Left hindlimb (tissue), 1 donor: ENCODE measurements around the gene HS3ST2.

Experiments
- DNase-seq: peaks from one replicate; pipeline ENCODE4 v3.0.0-alpha.2; 2018

The HS3ST2 gene

DNA sequence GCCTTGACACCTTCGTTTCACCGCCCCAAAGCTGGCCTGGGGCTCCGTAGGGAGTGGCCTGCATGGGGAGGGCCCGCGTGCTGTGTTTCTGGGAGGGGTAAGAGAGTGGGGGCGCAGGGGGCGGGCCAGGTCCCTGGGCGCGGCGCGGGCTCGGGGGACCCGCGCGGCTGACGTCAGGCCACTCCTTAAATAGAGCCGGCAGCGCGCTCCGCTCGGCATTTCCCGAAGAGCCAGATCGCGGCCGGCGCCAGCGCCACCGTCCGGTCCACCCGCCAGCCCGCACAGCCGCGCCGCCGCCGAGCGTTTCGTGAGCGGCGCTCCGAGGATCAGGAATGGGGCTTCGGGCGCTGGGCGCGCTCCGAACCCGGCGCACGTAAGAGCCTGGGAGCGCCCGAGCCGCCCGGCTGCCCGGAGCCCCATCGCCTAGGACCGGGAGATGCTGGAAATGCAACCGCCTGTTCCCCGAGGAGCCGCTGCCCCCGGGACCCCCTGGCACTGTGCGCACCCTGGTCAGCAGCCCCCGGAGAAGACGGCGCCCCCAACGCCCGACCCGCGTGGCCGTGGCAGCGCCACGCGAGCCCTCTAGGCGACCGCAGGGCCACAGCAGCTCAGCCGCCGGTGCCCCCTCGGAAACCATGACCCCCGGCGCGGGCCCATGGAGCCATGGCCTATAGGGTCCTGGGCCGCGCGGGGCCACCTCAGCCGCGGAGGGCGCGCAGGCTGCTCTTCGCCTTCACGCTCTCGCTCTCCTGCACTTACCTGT, at the start of gene HS3ST2:
Gene HS3ST2, plus strand, starts transcription at position 215 of the 763 bp plus-strand sequence. Its CDS starts 449 bp downstream, at position 664.
- peak; percentile 38 for DNase-seq

DNA sequence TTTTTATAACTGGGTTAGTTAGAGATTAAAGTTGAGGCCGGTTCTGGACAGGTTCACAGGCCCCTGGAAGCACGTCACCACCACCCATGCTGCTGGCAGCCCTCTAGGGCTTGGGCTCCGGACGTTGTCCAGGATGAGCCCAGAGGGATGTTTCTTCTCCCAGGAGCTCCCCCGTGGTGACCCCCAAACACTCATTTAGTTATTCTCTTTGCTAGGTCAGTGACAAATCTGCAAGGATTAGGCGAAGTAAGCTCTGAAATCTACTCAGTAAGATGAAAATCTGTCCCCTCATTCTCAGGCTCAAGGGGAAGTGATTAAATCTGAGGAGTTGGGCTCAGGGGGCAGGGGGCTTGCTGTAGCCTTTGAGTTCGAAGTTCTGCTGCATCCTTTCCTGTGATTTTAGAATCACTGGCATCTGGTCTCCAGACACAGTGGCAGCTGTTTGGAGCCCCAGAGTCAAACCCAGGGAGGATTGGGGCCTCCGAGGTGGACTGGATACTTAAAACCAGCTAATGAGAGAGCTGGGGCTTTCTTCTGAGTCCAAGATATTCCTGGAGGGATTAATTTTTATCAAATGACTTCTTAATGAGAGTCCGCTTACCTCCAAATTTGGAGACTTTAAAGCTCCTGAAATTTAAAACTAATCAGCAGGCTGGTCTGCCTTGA, 49.2 kb upstream of the HS3ST2 start:
- no peak for DNase-seq

DNA sequence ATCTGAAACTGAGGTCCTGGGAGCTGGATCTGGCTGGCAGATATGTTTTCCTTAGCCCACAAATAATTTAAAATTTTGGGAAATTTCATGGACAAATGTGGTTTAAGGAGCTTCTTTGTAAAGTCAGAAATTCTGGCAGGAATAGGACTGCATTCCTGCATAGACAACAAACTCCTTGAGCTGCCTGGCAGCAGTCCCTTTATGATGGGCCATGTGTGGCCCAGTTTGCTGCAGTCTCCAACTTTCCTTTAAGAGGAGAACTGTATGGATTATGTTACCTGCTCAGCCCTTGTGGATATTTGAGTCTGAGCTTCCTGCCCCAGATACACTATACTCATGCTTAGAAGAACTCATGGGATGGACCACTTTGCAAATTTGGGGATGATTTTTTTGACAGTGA, 48.5 kb upstream of the HS3ST2 start:
- no peak for DNase-seq

DNA sequence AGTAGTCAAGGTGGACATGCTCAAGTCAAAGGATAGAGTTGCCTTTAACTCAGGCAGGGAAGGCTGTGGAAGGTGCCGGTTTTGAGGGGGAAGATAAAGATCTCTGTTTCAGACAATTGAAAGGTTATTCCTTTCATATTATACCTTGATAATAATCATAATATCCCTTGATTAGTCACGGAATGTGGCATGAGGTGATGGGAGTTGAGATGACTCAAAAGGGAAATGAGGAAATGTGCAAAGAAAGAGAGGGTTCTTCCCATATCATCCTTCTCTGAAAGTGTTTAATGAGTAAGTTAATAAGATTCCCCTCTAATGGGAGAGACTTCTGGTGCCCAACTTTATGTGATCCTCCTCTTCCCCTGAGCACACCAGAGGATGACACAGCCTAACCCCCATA, 43.1 kb upstream of the HS3ST2 start:
- DNase-seq = no peak

DNA sequence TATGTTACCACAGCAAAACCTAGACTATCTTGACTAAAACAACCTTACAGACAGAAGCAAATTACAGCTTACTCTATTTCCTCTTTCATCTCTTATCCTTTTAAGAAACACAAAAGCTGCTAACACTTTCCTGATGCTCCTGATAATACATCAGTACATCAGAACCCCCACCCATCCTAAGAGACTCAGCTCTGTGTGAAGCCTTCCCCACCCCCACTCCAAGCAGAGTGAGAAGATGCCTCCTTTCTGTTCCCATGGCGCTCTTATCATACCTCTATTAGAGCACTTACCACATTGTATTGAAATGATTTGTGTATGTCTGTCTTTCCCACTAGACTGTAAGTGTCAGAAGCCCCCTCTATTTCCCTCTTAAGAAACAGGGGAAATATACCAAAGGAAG, 42.4 kb upstream of the HS3ST2 start:
- no peak for DNase-seq

DNA sequence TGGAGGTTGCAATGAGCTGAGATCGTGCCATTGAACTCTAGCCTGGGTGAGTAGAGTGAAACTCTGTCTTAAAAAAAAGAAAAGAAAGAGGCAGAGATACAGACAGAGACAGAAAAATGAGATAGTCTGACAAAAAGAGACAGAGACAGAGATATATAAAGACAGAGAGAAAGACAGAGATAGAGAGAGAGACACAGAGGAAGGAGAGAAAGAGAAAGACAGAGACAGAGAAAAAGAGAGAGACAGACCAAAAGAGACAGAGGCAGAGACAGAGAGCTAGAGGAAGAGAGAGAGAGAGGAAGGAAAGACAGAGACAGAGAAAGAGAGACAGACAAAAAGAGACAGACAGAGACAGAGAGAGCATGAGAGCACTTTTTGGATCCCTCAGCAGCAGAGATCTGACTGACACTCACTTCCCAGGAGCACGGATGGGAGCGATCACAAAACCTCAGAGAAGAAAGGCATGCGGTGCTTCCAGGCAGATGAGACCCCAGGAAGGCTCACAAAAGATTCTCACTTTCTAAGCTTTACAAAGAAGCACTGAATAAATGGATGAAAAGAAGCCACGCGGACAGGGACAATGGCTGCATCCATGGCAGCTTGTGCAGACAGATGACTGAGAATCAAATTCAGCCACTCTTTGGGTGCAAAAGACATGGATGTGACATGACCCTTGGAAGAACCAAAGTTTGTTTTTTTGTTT, 38.6 kb upstream of the HS3ST2 start:
- no peak for DNase-seq

DNA sequence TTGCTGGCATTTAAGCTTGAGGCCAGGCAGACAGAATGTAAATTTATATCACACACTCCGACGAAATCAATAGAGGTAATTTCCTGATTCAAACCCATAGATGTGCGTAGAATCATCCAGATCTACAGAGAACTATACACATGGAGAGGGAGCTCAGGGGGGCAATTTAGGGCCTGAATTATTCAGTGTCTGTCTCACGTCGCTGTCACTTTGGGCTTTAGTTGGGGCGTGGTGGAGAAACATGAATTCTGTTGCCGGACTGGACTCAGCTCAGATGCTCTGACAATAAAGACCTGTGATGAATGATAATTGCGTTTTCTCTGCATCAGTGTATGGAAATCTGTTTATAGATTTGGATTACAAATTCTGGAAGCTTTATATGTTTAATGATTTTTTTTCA, 32.5 kb upstream of the HS3ST2 start:
- DNase-seq = no peak

DNA sequence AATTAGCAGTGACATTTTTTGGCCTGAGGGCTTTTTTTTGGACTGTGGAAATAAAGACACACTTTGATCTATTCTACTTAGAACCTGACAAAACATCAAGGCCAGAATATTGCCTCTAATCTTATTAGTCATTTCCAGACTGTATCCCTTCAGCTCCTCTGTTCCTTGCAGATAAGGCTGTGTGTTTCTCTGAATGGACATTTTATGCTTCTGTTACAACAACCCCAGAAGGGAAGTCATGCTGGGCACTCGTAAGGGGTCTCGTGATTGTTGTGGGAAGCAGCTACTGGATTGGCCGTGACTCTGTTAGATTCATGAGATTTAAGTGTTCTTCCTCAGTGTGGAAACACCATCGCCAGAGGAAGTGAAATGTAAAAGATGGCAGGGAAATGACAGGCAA, 31.6 kb upstream of the HS3ST2 start:
- no peak for DNase-seq

DNA sequence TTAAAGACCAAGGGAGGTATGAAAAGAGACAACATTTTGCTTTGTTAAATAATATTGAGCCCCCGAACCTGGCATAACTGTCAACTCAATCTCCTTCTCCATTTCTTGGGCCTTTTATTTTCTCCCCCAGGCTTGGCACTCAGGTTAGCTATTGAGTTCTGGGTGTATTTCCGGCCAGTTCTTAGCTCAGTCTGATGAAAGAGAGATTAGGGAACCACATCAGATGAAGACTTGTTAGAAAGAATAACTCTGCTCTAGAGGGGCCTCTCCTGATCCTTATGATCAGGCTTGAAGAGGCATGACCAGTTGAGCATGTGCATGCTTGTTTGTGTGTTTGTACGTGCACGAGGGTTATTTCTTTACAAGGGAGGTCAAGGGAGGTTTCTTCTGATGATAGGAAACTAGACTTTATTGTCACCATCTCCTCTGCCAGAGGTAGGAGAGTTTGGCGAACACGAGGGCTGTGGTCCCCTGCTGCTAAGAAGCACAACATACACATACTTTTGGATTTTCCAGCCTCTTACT, 29.2 kb upstream of the HS3ST2 start:
- DNase-seq = no peak

DNA sequence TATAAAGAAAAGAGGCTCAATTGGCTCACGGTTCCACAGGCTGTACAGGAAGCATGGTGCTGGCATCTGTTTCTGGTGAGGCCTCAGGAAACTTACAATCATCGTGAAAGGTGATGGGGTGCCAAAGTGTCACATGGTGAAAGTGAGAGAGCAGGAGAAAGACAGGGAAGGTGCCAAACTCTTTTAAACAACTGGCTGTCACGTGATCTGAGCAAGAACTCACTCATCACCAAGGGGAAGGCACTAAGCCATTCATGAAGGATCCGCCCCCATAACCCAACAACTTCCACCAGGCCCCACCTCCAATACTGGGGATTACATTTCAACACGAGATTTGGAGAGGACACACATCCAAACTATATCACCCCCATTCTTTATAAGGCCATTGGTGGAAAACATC, 28.4 kb upstream of the HS3ST2 start:
- no peak for DNase-seq

DNA sequence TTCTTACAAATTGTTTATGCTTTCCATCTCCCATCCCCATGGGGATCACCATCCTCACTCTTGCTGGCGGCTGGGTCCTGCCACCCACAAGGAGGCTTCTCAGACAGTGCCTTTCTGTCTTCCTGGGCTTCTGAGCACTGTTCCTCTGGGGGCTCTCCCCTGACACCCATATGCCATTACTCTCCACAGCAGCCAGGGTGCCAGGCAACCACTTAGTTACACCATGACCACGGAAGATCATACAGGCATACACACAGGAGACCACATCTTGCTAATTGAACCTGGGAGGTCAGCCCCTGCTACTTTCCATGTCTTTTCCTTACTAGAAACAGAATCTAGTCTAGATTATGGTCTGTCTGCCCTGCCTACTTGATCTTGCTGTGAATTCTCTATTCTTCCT, 27.7 kb upstream of the HS3ST2 start:
- no peak for DNase-seq

DNA sequence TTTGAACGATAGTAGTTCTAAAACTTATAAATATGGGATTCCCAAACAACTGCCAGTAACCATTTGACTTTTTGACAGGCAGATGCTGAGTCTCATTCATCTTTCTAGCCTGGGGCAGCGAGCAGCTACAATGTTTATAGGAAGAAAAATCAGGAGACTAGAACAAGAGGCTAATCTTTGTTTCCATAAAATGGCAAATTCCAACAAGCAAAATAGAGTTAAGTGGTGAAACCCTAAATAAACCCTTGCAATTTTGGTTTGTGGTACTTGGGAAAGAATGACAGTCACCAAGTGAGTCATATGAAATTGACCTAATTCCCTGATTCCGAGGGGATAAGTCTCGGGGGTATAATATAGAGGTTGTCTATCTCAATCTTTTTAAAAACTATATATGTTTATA, 27.3 kb upstream of the HS3ST2 start:
- DNase-seq = no peak

DNA sequence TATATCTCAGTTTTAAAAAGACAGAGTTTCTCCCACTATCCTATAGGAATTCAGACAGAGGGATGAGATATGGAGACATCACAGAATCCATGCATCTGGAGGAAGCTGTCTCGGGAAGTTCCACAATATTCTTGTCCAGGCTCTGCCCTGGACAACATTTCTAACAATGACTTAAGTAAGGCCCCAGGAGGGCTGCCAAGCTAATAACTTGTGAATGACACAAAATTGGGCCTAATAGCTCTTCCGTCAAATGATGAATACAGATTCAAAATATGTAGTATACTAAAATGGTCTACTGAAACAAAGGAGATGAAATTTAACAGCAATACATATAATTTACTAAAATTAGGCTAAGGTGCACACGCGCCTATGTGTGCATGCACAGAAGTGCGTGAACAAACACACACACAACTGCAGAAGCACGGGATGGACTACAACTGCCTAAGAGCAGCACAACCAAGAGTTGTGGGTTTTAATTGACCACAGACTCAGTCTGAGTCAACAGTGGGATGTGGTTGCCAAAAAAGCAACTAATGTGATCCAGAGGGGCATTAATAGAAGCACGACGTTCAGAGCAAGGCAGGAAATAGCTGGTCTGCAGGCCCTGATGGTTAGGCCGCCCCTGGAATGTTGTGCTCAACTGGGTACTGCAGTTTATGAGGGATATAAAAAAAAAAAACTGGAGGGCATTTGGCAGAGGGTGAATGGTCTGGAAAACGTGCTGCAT, 26.3 kb upstream of the HS3ST2 start:
- DNase-seq = peak; percentile 45

DNA sequence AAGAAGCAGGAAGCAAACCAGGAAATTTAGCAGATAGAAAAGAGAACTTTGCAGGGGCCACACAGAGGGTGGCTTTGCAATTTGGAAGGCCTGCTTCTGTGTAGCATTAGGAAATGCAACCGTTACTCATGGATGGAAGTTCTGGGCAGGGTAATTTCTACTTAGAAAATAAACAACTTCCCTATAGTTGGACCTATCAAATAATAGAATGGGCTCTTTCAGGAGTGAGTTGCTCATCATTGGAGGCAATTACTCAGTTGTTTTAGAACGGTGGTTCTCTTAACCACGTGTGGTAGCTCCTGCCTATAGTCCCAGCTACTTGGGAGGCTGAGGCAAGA, 25.8 kb upstream of the HS3ST2 start:
- no peak for DNase-seq

DNA sequence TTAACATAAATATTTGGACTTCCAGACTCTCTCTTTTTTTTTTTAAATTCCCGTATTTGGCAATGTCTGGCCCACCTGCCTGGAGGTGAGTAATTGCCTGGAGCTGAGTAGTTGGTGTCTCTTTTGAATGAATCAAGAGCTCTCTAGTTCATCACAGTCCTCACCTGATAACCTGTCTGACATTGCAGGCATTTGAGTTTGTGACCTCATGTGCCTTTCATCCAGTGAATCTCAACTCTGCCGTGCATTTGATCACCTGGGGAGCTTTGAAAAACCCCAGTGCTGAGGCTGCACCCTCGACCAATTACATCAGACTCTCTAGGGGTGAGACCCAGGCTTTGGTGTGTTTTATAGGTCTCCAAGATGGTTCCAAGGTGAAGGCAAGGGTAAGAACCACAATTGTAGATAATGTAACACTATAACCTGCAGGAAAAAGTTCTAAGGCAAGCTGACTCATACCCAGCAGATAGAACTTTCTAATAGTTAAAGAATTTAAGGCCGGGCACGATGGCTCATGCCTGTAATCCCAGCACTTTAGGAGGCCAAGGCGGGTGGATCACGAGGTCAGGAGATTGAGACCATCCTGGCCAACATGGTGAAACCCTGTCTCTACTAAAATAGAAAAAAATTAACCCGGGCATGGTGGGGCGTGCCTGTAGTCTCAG, 24.5 kb upstream of the HS3ST2 start:
- DNase-seq = no peak

DNA sequence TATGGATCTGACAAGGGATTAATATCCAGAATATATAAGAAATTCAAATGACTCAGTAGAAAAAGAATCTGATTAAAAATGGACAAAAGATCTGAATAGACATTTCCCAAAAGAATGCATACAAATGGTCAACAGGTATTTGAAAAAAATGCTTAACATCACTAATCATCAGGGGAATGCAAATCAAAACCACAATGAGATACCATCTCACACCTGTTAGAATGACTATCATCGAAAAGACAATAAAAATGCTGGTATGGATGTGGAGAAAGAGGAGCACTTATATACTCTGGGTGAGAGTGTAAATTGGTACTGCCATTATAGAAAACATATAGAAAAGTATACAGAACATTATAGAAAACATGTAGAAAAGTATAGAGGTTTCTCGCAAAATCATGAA, 16.4 kb upstream of the HS3ST2 start:
- DNase-seq = no peak

DNA sequence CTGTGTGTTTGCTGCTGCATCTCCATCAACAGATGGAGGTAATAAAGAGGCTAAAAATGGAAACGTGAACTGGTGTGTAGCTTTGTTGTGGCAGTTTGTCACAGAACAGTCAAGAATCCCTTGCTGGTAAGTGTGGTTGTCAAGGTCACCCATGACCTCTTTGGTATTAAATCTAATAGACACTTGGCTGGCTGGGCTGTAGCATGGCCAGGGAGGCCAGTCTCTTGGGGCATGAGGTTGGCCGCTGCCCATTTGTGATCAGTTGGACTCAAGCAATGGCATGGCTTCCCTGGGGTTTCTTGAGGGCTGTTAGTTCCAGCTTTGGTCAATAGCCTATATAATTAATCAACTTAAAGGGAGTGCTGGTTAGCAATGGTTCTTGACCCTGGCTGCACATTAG, 14.8 kb upstream of the HS3ST2 start:
- no peak for DNase-seq

DNA sequence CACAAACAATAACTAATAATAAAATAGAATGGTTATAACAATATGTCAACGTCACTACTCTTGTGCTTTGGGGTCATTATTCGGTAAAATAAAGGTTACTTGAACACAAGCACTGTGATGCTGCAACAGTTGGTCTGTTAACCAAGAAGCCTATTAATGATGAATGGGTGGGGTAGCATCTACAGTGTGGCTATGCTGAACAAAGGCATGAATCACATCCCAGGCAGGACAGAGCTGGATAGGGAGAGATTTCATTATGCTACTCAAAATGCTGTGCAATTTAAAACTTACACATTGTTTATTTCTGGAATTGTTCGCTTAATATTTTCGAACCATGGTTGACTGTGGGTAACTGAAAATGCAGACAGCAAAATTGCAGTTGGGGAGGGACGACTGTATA, 9.1 kb upstream of the HS3ST2 start:
- no peak for DNase-seq

DNA sequence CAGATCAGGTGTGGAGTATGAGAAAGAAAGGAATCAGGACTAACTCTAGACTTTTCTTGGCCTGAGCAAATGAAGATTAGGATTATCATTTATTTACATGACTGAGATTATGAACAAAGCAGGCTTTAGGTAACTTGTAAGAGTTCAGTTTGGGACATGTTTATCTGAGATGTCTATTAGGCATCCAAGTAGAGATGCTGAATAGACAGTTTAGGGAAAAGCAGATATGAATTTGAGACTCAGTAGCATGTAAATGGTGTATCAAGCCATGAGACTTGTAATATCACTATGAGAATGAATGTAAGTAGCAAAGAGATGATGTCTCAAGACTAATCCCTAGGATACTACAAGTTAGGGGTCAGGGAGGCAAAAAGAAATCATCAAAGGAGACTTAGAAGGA, 8.6 kb upstream of the HS3ST2 start:
- DNase-seq = no peak

DNA sequence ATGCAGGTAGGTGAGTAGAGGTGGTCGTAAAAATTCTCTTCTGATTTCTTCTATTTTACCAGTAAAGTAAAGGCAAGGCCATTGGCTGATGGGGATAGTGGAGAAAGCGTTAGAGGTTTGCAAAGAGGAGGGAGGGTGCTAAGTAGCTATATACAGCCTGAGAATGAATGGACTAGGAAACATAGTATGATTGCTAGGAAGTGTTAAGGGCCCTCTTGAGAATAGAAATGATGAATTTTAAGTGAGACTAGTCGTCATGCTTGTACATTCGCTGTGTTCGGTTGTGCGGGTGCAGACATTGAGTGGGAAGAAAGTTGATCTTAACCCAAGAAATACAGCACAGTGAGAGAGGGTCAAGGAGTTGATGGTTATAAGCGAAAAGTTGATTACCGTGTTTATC, 7.2 kb upstream of the HS3ST2 start:
- no peak for DNase-seq

DNA sequence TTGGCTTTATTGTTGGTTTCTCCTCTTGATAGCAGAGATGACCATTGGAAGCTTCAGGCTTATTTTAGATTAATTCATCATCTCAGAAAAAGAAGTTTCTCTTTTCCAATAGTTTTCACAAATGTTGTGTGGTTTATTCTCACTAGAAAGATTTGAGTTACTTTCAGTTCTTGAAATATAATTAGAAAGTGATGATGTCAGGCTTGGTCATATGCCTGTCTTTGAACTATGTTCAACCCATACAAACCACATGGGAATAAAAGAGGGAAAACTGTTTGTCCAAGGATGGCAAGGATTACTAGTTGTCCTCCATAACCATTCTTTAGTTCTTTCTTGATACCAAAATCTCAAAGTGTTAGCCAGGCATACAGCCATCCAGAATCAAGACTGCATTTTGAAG, 3.7 kb upstream of the HS3ST2 start:
- DNase-seq = no peak

DNA sequence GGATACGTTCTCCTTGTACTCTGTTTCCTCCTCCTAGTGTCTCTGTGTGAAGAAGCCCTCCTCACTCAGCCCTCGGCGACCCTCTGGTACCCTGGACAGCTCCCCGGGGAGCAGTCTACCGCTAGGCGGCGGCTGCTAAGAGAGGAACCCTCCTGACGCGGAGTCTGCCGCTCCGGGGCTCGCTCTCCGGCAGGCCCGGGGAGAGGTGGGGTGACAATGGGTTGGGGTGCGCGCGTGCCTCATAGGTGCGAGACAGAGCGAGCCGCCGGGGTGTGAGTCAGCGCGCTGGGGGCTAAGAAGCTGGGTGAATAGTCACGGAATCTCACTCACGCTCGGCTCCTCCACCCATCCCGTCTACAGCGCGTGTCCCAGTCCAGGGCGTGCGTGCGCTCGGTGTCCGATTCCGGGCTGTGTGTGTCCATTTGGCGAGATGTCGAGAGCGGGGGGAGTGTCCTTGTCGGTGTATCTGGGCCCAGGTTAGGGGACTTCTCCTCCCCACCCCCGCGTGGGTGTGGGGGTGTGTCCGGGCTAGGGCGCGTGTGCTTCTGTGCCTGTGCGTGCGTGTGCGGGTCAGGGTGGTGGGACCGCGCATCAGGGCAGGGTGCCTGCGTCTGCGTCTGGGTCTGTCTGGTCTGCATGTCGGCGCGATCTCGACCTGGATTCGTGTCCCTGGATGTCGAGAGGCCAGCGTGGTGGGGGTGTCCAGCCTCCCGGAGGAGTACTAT, 577 bp upstream of the HS3ST2 start:
- peak; percentile 71 for DNase-seq
